ENCODE measurements around the gene FAM13A.
"Not testable (repeated sequence)": the region's sequence is repeated elsewhere in the genome, so short reads cannot be mapped to it uniquely, and the experiment has no call there.

The FAM13A gene

GRCh38 chr4:88900432-88900831 is 156.6 kb downstream of the FAM13A start:
- DNase-seq (ENCODE audit: low read depth in 2 of 2) = no peak

- no peak for DNase-seq (ENCODE audit: low read depth in 2 of 2)
Observed at GRCh38 chr4:88897752-88898151, 159.2 kb downstream of the FAM13A start.

DNA sequence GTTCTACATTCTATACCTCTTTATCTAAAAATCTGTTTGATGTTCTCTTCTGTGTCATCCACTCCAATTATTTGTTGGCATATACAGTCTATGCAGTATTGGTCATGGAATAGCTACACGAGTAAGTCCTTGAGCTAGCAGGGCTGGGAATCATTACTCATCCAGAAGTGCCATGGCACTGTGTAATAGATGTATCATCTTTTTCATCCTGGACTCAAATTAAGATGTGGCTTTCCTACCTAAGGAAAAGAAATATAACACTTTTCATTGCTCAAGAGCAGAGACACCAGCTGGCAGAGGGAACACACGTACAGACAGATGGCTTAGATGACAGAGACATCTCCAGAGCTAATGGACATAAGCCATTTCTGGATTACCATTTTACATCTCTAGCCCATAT is 159.8 kb downstream of the FAM13A start:
- no peak for DNase-seq (ENCODE audit: low read depth in 2 of 2)

DNA sequence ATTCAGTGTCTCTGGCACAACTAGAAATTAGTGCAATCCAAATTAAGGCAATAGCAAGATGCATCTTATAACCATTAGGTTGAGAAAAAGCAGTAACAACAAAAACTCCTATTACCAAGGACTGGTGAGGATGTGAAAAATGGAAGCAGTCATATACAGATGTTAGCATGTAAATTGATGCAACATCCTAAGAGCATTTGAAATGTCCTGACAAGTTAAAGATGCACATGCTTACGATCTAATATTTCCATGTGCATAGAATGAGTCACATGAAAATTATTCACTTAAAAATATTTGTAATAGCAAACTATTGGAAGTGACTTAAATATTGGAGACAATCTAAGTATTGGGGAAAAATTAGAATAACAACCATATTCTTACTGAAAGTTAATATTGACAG is 163.0 kb downstream of the FAM13A start:
- DNase-seq (ENCODE audit: low read depth in 2 of 2) = no peak

- no peak for DNase-seq (ENCODE audit: low read depth in 2 of 2)
Observed at GRCh38 chr4:88892646-88893045, 164.3 kb downstream of the FAM13A start.

DNA sequence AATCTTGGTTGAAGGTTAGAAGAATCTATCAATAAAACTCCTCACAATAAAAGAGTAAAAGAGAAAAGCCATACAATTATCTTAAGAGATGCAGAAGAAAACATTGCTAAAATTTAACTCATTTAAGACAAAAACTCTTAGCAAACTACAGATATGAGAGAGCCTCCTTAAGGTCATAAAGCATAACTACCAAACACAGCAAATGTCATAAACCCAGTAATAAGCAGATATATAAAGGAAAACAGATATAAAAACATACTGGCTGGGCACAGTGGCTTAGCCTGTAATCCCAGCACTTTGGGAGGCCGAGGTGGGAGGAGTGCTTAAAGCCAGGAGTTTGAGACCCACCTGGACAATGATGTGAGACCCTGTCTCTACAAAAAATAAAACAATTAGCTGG is 165.3 kb downstream of the FAM13A start:
- DNase-seq (ENCODE audit: low read depth in 2 of 2) = no peak

GRCh38 chr4:88887409-88887808 is 169.6 kb downstream of the FAM13A start:
- DNase-seq (ENCODE audit: low read depth in 2 of 2) = not testable (repeated sequence)

DNA sequence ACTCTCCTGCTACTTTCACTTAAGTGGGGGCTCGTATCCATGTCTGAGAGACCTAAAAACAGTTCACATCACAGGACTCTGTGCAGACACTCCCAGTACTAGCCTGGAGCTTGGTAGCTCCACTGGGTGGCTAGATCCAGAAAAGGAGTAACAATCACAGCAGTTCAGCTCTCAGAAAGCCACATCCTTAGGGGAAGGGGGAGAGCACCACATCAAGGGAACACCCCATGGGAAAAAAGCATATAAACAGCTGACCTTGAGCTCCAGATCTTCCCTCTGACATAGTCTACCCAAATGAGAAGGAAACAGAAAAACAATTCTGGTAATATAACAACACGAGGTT is 175.8 kb downstream of the FAM13A start:
- DNase-seq (ENCODE audit: low read depth in 2 of 2) = no peak

- no peak for DNase-seq (ENCODE audit: low read depth in 2 of 2)
Observed at GRCh38 chr4:88880501-88881226, 176.3 kb downstream of the FAM13A start.

DNA sequence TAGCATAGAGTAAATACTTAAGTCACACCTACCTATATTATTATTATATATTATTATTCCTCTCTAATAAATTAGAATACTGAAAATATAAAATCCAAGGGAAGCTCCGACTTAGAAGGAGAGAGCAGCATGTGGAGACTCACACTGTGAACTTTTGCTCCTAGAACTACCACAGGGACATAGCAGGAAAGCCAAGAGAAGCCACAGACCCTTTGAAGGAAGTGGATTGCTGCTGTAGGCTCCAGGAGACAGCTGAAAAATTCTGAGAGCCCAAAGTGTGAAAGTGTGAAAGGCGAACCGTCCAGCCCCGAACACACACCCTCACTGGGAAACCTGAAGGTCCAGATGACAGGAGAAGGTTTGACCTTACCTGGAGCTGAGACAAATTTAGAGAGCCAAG is 177.0 kb downstream of the FAM13A start:
- no peak for DNase-seq (ENCODE audit: low read depth in 2 of 2)

DNA sequence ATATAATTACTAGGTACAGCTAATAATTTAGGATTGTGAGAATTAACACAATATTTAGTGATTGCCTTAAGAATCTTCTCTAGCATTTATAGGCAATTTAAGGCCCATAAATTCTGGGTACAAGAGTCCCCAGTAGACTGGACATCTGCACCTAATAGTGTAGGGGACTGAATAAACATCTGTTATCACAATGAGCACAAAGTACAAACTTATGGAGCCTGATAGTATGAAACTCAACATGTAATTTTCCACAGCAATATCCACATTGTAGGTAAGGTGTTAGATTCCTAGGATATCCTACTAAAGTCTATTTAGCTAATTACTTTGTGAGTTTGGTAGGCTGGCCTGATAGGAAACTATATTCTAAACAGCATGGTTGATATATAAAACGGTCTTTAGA is 178.3 kb downstream of the FAM13A start:
- no peak for DNase-seq (ENCODE audit: low read depth in 2 of 2)

GRCh38 chr4:88870428-88870827 is 186.6 kb downstream of the FAM13A start:
- DNase-seq (ENCODE audit: low read depth in 2 of 2) = no peak

DNA sequence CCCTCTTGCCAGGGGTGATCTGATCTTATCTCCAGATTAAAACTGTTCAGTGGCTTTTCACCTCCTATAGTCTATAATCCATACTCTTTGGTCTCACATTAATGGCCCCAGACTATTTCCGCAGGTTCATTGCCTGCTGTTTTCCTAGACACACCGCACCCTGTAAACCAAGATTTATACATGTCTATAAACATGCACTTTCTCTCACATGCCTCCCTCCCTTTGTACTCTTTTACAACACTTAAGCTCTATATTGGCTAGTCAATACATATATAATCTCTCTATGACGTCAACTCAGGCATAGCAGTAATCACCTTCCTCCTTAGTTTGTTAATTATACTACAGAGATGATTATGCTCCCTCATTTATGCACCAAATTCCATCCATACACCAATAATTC is 188.5 kb downstream of the FAM13A start:
- no peak for DNase-seq (ENCODE audit: low read depth in 2 of 2)

GRCh38 chr4:88866862-88867550 is 190.0 kb downstream of the FAM13A start:
- DNase-seq (ENCODE audit: low read depth in 2 of 2) = no peak

DNA sequence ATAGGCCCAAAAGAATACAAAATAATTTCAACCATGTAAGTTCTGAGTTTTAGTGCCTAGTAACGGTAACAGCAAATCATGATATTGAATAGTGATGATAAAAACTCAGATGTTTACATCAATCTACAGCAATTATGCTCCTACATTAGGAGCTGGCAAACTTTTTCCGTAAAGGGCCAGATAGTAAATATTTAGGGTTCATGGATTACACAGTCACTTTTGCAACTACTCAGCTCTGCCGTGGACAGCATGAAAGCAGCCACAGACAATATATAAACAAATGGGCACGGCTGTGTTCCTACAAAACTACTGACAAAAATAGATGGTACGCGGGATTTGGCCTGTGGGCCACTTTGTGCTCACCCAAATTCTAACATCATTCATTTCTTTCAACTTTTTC is 191.5 kb downstream of the FAM13A start:
- DNase-seq (ENCODE audit: low read depth in 2 of 2) = no peak

- no peak for DNase-seq (ENCODE audit: low read depth in 2 of 2)
Observed at GRCh38 chr4:88865046-88865445, 191.9 kb downstream of the FAM13A start.

- DNase-seq (ENCODE audit: low read depth in 2 of 2) = no peak
Observed at GRCh38 chr4:88860586-88860985, 196.4 kb downstream of the FAM13A start.

- no peak for DNase-seq (ENCODE audit: low read depth in 2 of 2)
Observed at GRCh38 chr4:88859191-88859812, 197.7 kb downstream of the FAM13A start.

DNA sequence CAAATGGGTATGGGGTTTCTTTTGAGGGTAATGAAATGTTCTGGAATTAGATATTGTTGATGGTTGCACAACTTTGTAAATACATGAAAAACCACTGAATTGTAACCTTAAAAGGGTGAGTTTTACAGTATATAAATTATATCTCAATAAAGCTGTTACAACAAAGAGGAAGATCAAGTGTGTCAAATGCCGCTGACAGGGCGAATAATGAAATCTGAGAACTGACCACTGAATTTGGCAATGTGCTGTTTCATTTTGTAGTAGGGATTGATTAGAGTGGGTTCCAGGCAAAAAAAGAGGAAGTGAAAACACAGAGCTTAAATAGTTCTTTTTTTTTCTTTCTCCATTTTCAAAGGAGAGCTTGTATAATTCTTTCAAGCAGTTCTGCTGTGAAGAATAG is 198.2 kb downstream of the FAM13A start:
- DNase-seq (ENCODE audit: low read depth in 2 of 2) = no peak

GRCh38 chr4:88857588-88857987 is 199.4 kb downstream of the FAM13A start:
- no peak for DNase-seq (ENCODE audit: low read depth in 2 of 2)

GRCh38 chr4:88854481-88854880 is 202.5 kb downstream of the FAM13A start:
- no peak for DNase-seq (ENCODE audit: low read depth in 2 of 2)

DNA sequence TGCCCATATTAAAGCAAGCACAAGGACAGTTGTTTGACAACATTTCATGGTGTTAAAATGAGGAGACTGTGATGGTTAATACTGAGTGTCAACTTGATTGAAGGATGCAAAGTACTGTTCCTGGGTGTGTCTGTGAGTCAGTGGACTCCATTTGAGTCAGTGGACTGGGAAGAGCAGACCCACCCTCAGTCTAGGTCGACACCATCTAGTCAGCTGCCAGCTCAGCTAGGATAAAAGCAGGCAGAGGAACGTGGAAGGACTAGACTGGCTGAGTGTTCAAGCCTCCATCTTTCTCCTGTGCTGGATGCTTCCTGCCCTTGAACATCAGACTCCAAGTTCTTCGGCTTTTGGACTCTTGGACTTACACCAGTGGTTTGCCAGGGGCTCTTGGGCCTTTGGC is 203.4 kb downstream of the FAM13A start:
- not testable (repeated sequence) for DNase-seq (ENCODE audit: low read depth in 2 of 2)

DNA sequence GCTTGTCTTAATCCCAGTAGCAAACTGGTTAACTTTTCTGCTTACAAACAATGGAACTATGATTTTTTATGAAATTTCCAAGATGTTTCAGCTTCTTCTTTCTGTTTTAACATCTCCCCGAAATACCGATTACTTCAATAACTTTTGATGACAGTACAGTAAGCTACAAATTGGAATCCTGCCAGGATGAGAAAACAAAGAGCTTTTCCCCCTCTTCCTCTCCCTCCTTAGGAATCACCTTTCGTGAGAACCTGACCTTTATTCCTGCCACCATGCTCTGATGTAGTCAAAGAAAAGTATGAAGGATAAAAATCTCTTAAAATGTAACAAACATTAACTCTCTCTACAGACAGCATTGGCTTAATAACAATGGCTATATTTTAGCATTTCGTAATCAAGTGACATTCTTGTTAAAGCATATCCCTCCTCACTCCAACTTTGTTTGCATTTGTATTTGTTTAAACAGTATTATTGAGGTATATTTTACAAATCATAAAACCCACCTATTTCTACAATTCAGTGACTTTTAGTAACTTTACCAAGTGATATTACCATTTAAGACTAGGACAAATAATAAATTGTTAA is 210.7 kb downstream of the FAM13A start:
- no peak for DNase-seq (ENCODE audit: low read depth in 2 of 2)

Measured in stimulated activated CD8-positive, alpha-beta memory T cell treated with anti-CD3 and anti-CD28 coated beads, Interleukin-2, amount 100 ng/mL, for 1 hour (primary cell).